Mesenchymal stem cell (in vitro differentiated cells and primary cell): ENCODE data around the gene SERPINE3.

Source experiments
- DNase-seq: peaks from one replicate; pipeline ENCODE4 v3.0.0-alpha.2; 2013
- H2AFZ ChIP-seq: one replicate; pipeline ENCODE4 v1.6.1; 2013; ENCODE audit warnings: low read depth, mild to moderate bottlenecking, control low read depth, inconsistent platforms, low read length, moderate library complexity
- H2AK5ac ChIP-seq: 2 replicates; pipeline ENCODE4 v1.6.1; 2013; ENCODE audit warnings: low read length, moderate library complexity, mild to moderate bottlenecking, inconsistent platforms; ENCODE audit not compliant: severe bottlenecking
- H2BK120ac ChIP-seq: one replicate; pipeline ENCODE4 v1.6.1; 2013; ENCODE audit warnings: low read depth, mild to moderate bottlenecking, inconsistent platforms, low read length, moderate library complexity
- H2BK12ac ChIP-seq, 2 experiments: one replicate each; pipeline ENCODE4 v1.6.1; 2013; ENCODE audit warnings: inconsistent platforms in 2 of 2, low read length in 2 of 2, mild to moderate bottlenecking in 2 of 2, moderate library complexity in 2 of 2, control low read depth in 1 of 2
- H2BK15ac ChIP-seq: one replicate; pipeline ENCODE4 v1.6.1; 2013; ENCODE audit warnings: mild to moderate bottlenecking, low read depth, inconsistent platforms; ENCODE audit not compliant: poor library complexity, severe bottlenecking
- H2BK5ac ChIP-seq: 2 replicates; pipeline ENCODE4 v1.6.1; 2013; ENCODE audit warnings: low read depth, mild to moderate bottlenecking, low read length, control low read depth, inconsistent platforms; ENCODE audit not compliant: poor library complexity, severe bottlenecking
- H3K14ac ChIP-seq, 2 experiments: one replicate each; pipeline ENCODE4 v1.6.1; 2013; ENCODE audit warnings: inconsistent platforms in 2 of 2, low read length in 2 of 2, control low read depth in 1 of 2, mild to moderate bottlenecking in 1 of 2, moderate library complexity in 1 of 2
- H3K18ac ChIP-seq, 2 experiments: one replicate each; pipeline ENCODE4 v1.6.1; 2013; ENCODE audit warnings: inconsistent platforms in 2 of 2, low read length in 2 of 2, control low read depth in 1 of 2, low read depth in 1 of 2, mild to moderate bottlenecking in 1 of 2
- H3K23ac ChIP-seq, 2 experiments: one replicate each; pipeline ENCODE4 v1.6.1; 2013; ENCODE audit warnings: inconsistent platforms in 2 of 2, low read length in 2 of 2, mild to moderate bottlenecking in 2 of 2, moderate library complexity in 2 of 2, control low read depth in 1 of 2
- H3K27ac ChIP-seq: 2 replicates; pipeline ENCODE4 v1.5.1; 2013; ENCODE audit warnings: mild to moderate bottlenecking, moderate library complexity, low read length, control low read depth, inconsistent platforms; ENCODE audit not compliant: poor library complexity, severe bottlenecking
- H3K27me3 ChIP-seq, 2 experiments: 2 replicates each; pipeline versions ENCODE4 v1.6.1 to v1.7.0; 2013; ENCODE audit warnings: low read length in 2 of 2, mild to moderate bottlenecking in 2 of 2, moderate library complexity in 2 of 2, control low read depth in 1 of 2, inconsistent platforms in 1 of 2; ENCODE audit not compliant: control insufficient read depth in 1 of 2, insufficient read depth in 1 of 2
- H3K36me3 ChIP-seq, 2 experiments: 2 replicates each; pipeline versions ENCODE4 v1.6.1 to v1.7.0; 2013; ENCODE audit warnings: low read length in 2 of 2, control low read depth in 1 of 2, inconsistent platforms in 1 of 2, low read depth in 1 of 2, mild to moderate bottlenecking in 1 of 2; ENCODE audit not compliant: insufficient read depth in 2 of 2, control insufficient read depth in 1 of 2
- H3K4ac ChIP-seq, 2 experiments: one replicate each; pipeline ENCODE4 v1.6.1; 2013; ENCODE audit warnings: inconsistent platforms in 2 of 2, low read length in 2 of 2, mild to moderate bottlenecking in 2 of 2, moderate library complexity in 2 of 2, control low read depth in 1 of 2, low read depth in 1 of 2
- H3K4me1 ChIP-seq: 2 replicates; pipeline ENCODE4 v1.6.1; 2013; ENCODE audit warnings: low read depth, low read length, control low read depth; ENCODE audit not compliant: control insufficient read depth, insufficient read depth
- H3K4me2 ChIP-seq: 2 replicates; pipeline ENCODE4 v1.6.1; 2013; ENCODE audit warnings: low read length, mild to moderate bottlenecking, inconsistent platforms; ENCODE audit not compliant: poor library complexity, severe bottlenecking
- H3K4me3 ChIP-seq, 2 experiments: 2 replicates each; pipeline versions ENCODE4 v1.5.1 to v1.7.0; 2013; ENCODE audit warnings: low read length in 2 of 2, mild to moderate bottlenecking in 2 of 2, control low read depth in 1 of 2, low read depth in 1 of 2; ENCODE audit not compliant: insufficient read depth in 1 of 2
- H3K79me1 ChIP-seq: replicated peaks from 2 replicates; pipeline ENCODE4 v1.6.1; 2013; ENCODE audit warnings: mild to moderate bottlenecking, control low read depth, low read length, inconsistent platforms; ENCODE audit not compliant: poor library complexity, severe bottlenecking
- H3K9ac ChIP-seq: 2 replicates; pipeline ENCODE4 v1.7.0; 2013; ENCODE audit warnings: mild to moderate bottlenecking, low read length, moderate library complexity
- H3K9me3 ChIP-seq: 2 replicates; pipeline ENCODE4 v1.7.0; 2013; ENCODE audit warnings: mild to moderate bottlenecking, low read length; ENCODE audit not compliant: control insufficient read depth
- H4K8ac ChIP-seq: one replicate; pipeline ENCODE4 v1.6.1; 2013; ENCODE audit warnings: inconsistent platforms, mild to moderate bottlenecking, low read length, moderate library complexity
- H4K91ac ChIP-seq: one replicate; pipeline ENCODE4 v1.6.1; 2013; ENCODE audit warnings: mild to moderate bottlenecking, low read length, inconsistent platforms
- WGBS: methylation state at CpG from one replicate; pipeline ENCODE4 v1.1.7; 2013; ENCODE audit warnings: mixed read lengths; 5-methylcytosine and 5-hydroxymethylcytosine counted together

SERPINE3 gene

DNA sequence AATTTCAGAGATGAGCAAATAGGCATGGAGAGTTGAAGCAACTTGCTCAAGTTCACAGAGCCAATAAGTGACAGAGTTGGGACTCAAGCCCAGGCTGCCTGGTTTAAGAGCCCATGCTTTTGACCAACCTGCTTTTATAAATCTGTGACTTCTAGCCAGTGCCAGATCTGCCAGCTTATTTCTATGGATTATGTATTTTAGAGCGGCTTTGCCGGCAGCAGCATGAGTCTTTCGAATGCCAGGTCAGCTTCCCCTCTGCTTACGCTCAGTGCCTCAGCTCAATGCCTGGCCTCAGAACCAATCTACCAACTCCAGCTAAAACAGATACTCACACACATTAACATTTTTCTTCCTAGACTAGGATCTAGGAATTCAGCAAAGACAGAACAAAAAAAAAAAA, 2.3 kb downstream of the SERPINE3 start:
- H3K4ac ChIP-seq, result no peak overlapping the region
- H3K4me1 ChIP-seq, result peaks cover 6% of the 10 kb centered on the region
- H2AK5ac ChIP-seq, result no peak overlapping the region
- no peaks in the 10 kb centered on the region for H3K9me3 ChIP-seq
- H2BK15ac ChIP-seq, result no peak overlapping the region
- no peak overlapping the region for H3K18ac ChIP-seq
- H3K9ac ChIP-seq, result no peak overlapping the region
- H2BK120ac ChIP-seq, result no peak overlapping the region
- H2BK12ac ChIP-seq, result no peak overlapping the region
- H3K14ac ChIP-seq, result no peak overlapping the region
- H3K27ac ChIP-seq, result no peak overlapping the region
- WGBS, result 100% methylated on average over 4 of the region's 4 CpGs
- H3K27me3 ChIP-seq, result no peaks in the 10 kb centered on the region
- H4K91ac ChIP-seq, result no peak overlapping the region
- no peak for DNase-seq
- H3K23ac ChIP-seq, result no peak overlapping the region
- no peak overlapping the region for H2BK5ac ChIP-seq
- no peak overlapping the region for H3K4me3 ChIP-seq
- H4K8ac ChIP-seq, result no peak overlapping the region
- no peak overlapping the region for H3K4me2 ChIP-seq
- H3K36me3 ChIP-seq, result peaks cover 0 to 4% of the 10 kb centered on the region in 2 experiments
- no peak overlapping the region for H2AFZ ChIP-seq
- H3K79me1 ChIP-seq, result no peaks in the 10 kb centered on the region

DNA sequence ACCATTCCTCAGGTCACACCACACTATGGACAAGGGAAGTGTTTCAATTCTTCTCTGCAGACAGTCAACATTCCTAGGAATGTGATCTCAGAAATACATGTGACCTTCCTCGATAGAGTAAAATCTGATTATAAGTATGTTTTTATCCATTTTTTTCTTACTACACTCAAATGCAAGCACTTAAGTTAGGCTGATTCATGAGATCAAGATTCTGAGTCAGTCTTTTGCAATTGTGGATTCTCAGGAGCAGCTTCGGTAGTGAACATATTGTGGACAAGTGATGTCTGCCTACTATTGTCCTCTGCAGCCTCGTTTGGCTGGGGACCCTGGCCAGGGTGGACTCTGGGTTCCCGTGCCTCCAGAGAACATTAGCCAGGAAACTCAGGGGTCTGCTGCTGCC, 3.2 kb downstream of the SERPINE3 start:
- WGBS, result 74% methylated on average over 3 of the region's 4 CpGs
- no peak overlapping the region for H2BK15ac ChIP-seq
- H4K8ac ChIP-seq, result no peak overlapping the region
- H3K79me1 ChIP-seq, result no peaks in the 10 kb centered on the region
- no peaks in the 10 kb centered on the region for H3K27me3 ChIP-seq
- H3K23ac ChIP-seq, result no peak overlapping the region
- no peak overlapping the region for H2BK120ac ChIP-seq
- H3K4me2 ChIP-seq, result no peak overlapping the region
- no peak overlapping the region for H4K91ac ChIP-seq
- peak; percentile 26 for DNase-seq
- no peak overlapping the region for H3K18ac ChIP-seq
- H3K4me1 ChIP-seq, result peaks cover 8% of the 10 kb centered on the region
- H2BK12ac ChIP-seq, result no peak overlapping the region
- H2BK5ac ChIP-seq, result no peak overlapping the region
- H3K4me3 ChIP-seq, result no peak overlapping the region
- no peak overlapping the region for H3K4ac ChIP-seq
- H2AFZ ChIP-seq, result no peak overlapping the region
- peaks cover 0 to 6% of the 10 kb centered on the region in 2 experiments for H3K36me3 ChIP-seq
- no peak overlapping the region for H3K27ac ChIP-seq
- H3K14ac ChIP-seq, result no peak overlapping the region
- H3K9ac ChIP-seq, result no peak overlapping the region
- H3K9me3 ChIP-seq, result no peaks in the 10 kb centered on the region
- H2AK5ac ChIP-seq, result no peak overlapping the region

DNA sequence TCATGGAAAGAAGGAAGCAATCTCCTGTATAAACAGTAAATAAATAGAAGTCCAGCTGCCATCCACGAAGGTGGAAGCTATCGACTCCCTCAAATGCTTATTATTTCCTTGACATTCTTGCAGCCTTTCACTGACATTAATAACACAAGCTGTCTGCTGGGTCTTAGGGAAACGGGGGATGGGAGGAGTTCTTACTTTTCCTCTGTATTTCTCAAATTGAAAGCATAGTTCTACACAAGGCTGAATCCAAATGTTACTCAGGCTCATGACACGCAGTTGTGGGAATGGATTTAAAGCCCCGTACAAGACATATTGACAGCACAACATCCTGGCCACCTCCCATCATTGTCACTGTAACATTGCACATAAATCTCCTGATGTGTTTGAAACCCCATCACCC, 4.0 kb downstream of the SERPINE3 start:
- no peak overlapping the region for H2AK5ac ChIP-seq
- no peak overlapping the region for H2BK120ac ChIP-seq
- H3K4me3 ChIP-seq, result no peak overlapping the region
- no peaks in the 10 kb centered on the region for H3K9me3 ChIP-seq
- no peak overlapping the region for H3K23ac ChIP-seq
- no peak overlapping the region for H2BK5ac ChIP-seq
- H2AFZ ChIP-seq, result no peak overlapping the region
- DNase-seq, result no peak
- H2BK15ac ChIP-seq, result no peak overlapping the region
- WGBS, result 81% methylated on average over 5 of the region's 5 CpGs
- no peak overlapping the region for H3K4ac ChIP-seq
- H4K91ac ChIP-seq, result no peak overlapping the region
- H3K79me1 ChIP-seq, result no peaks in the 10 kb centered on the region
- H3K36me3 ChIP-seq, result peaks cover 0 to 6% of the 10 kb centered on the region in 2 experiments
- H3K4me1 ChIP-seq, result peaks cover 8% of the 10 kb centered on the region
- H3K27me3 ChIP-seq, result no peaks in the 10 kb centered on the region
- H3K14ac ChIP-seq, result no peak overlapping the region
- H3K18ac ChIP-seq, result no peak overlapping the region
- H2BK12ac ChIP-seq, result no peak overlapping the region
- no peak overlapping the region for H3K27ac ChIP-seq
- H4K8ac ChIP-seq, result no peak overlapping the region
- no peak overlapping the region for H3K9ac ChIP-seq
- H3K4me2 ChIP-seq, result no peak overlapping the region

DNA sequence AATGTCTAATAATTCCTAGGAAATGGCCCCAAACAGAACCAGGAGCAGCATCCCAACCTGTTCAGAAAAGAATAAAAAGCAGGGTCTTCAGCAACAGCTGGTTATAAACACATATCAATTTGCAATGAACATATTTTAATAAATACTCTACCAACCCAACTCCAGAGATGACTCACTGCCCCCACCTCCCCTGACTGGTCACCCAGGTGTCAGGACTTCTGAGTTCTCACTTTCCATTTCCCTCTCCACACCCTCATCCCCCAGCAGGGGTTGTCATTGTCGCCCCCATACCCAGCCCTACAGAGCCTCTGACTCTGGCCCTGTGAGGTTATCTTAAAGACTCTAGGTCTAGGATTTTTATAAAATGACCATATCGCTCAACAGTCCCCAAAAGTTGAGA, 6.9 kb downstream of the SERPINE3 start:
- no peak overlapping the region for H3K14ac ChIP-seq
- no peak overlapping the region for H2BK15ac ChIP-seq
- peaks cover 0 to 6% of the 10 kb centered on the region in 2 experiments for H3K36me3 ChIP-seq
- H2BK12ac ChIP-seq, result no peak overlapping the region
- H3K23ac ChIP-seq, result no peak overlapping the region
- H2BK5ac ChIP-seq, result no peak overlapping the region
- H3K4me3 ChIP-seq, result no peak overlapping the region
- no peak for DNase-seq
- no peak overlapping the region for H3K27ac ChIP-seq
- H3K18ac ChIP-seq, result no peak overlapping the region
- H3K9me3 ChIP-seq, result no peaks in the 10 kb centered on the region
- no peak overlapping the region for H4K91ac ChIP-seq
- H3K27me3 ChIP-seq, result no peaks in the 10 kb centered on the region
- peaks cover 5% of the 10 kb centered on the region for H3K4me1 ChIP-seq
- H4K8ac ChIP-seq, result no peak overlapping the region
- WGBS, result 100% methylated on average over 1 of the region's 2 CpGs
- H3K79me1 ChIP-seq, result no peaks in the 10 kb centered on the region
- H2AK5ac ChIP-seq, result no peak overlapping the region
- no peak overlapping the region for H3K9ac ChIP-seq
- no peak overlapping the region for H3K4me2 ChIP-seq
- H3K4ac ChIP-seq, result no peak overlapping the region
- no peak overlapping the region for H2AFZ ChIP-seq
- H2BK120ac ChIP-seq, result no peak overlapping the region
